ENCODE results near the gene RADX.
"Not testable (repeated sequence)": the region's sequence is repeated elsewhere in the genome, so short reads cannot be mapped to it uniquely, and the experiment has no call there.

RADX gene

GRCh38 chrX:106611679-106612392 lies at the start of gene RADX:
RADX (plus strand) TSS chrX:106611978; CDS start chrX:106612081, 103 bp downstream.
- DNase-seq, result peak; percentile 83

GRCh38 chrX:106564986-106565385 lies 46.8 kb upstream of the RADX start:
- no peak for DNase-seq

GRCh38 chrX:106566362-106566761 lies 45.4 kb upstream of the RADX start:
- DNase-seq, result no peak

- no peak for DNase-seq
Measured at GRCh38 chrX:106581856-106582255, 29.9 kb upstream of the RADX start.

- no peak for DNase-seq
Measured at GRCh38 chrX:106585478-106585877, 26.3 kb upstream of the RADX start.

GRCh38 chrX:106588801-106589200 lies 23.0 kb upstream of the RADX start:
- DNase-seq, result no peak

GRCh38 chrX:106599411-106599810 lies 12.4 kb upstream of the RADX start:
- no peak for DNase-seq

GRCh38 chrX:106606571-106606970 lies 5.2 kb upstream of the RADX start:
- no peak for DNase-seq

GRCh38 chrX:106608016-106608415 lies 3.8 kb upstream of the RADX start:
- peak; percentile 8 for DNase-seq

- no peak for DNase-seq
Measured at GRCh38 chrX:106611317-106611678, 480 bp upstream of the RADX start.

- DNase-seq, result no peak
Measured at GRCh38 chrX:106612393-106612763, 600 bp downstream of the RADX start.

GRCh38 chrX:106613277-106613676 lies 1.5 kb downstream of the RADX start:
- DNase-seq, result no peak

GRCh38 chrX:106615041-106615440 lies 3.3 kb downstream of the RADX start:
- DNase-seq, result no peak

- DNase-seq, result no peak
Measured at GRCh38 chrX:106619797-106620196, 8.0 kb downstream of the RADX start.

- no peak for DNase-seq
Measured at GRCh38 chrX:106621836-106622235, 10.1 kb downstream of the RADX start.

- DNase-seq, result no peak
Measured at GRCh38 chrX:106626789-106627188, 15.0 kb downstream of the RADX start.

GRCh38 chrX:106631615-106632014 lies 19.8 kb downstream of the RADX start:
- no peak for DNase-seq

GRCh38 chrX:106649523-106650428 lies 38.0 kb downstream of the RADX start:
- DNase-seq, result no peak

- DNase-seq, result not testable (repeated sequence)
Measured at GRCh38 chrX:106653625-106654024, 41.8 kb downstream of the RADX start.

- no peak for DNase-seq
Measured at GRCh38 chrX:106670631-106671030, 58.9 kb downstream of the RADX start.

GRCh38 chrX:106672527-106672926 lies 60.7 kb downstream of the RADX start:
- DNase-seq, result no peak

GRCh38 chrX:106680716-106681115 lies 68.9 kb downstream of the RADX start:
- DNase-seq, result no peak

- DNase-seq, result no peak
Measured at GRCh38 chrX:106684207-106684606, 72.4 kb downstream of the RADX start.

GRCh38 chrX:106692425-106693065 lies 80.8 kb downstream of the RADX start:
- no peak for DNase-seq

Data from stimulated activated naive CD4-positive, alpha-beta T cell treated with Interleukin-2 at 50 U/mL for 16 hours (primary cell).